Type B pancreatic cell (in vitro differentiated cells): Measurements from ENCODE around the gene SOX12. TPM values are rescaled to one million over a fixed set of nuclear protein-coding genes. Genes with fewer than 3 reads are reported as not detected.

Experiments used
- DNase-seq: peaks from one replicate; pipeline ENCODE4 v3.0.0; 2021; ENCODE audit warnings: mixed read lengths; ENCODE audit not compliant: unreplicated experiment; ENCODE audit errors: extremely low spot score
- H3K27ac Mint-ChIP-seq: 2 replicates; pipeline ENCODE4 v1.8.0; 2021; ENCODE audit warnings: mild to moderate bottlenecking, mixed read lengths
- H3K27me3 Mint-ChIP-seq: 2 replicates; pipeline ENCODE4 v1.8.0; 2021; ENCODE audit warnings: mixed read lengths
- H3K36me3 Mint-ChIP-seq: 2 replicates; pipeline ENCODE4 v1.8.0; 2021; ENCODE audit warnings: mixed read lengths
- H3K4me1 Mint-ChIP-seq: one replicate; pipeline ENCODE4 v1.8.0; 2021; ENCODE audit warnings: mixed read lengths; ENCODE audit not compliant: unreplicated experiment
- H3K4me3 Mint-ChIP-seq: 2 replicates; pipeline ENCODE4 v1.8.0; 2021; ENCODE audit warnings: mild to moderate bottlenecking, mixed read lengths
- H3K9me3 Mint-ChIP-seq: 2 replicates; pipeline ENCODE4 v1.8.0; 2021; ENCODE audit warnings: mixed read lengths
- total RNA-seq: library from RNA; stranded (reverse); gene quantifications from 2 replicates; pipeline ENCODE4 v1.2.1, GENCODE V29; 2021; ENCODE audit warnings: low replicate concordance
- TF ChIP-seq, protein P1 (sequence below): fragments of 200-600 bp; sonication (generic); conservative IDR thresholded peaks from 2 replicates; pipeline ENCODE4 v1.5.0; 2021; ENCODE audit warnings: antibody characterized with exemption, mild to moderate bottlenecking

Gene SOX12
- total RNA-seq, 1 donor from 2014 or later = 52.7 TPM

DNA sequence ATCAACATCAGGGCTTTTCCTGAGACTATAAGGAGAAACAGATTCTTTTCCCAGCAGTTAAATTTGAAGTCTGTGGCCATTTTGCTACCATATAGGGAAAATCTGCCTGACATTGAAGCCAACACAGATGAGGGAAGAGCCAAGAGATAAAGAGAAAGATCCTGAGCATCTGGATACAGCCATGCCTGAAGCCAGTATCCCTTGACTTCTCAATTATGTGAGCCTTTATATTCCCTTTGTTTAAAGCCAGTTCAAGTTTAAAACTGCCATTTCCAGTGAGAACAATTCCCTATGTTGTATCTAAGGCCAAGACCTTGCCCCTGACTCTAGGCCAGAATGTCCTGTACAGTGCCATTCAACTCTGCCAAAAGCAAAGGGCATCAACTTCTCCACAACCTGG lies 17.8 kb downstream of the SOX12 start:
- Mint-ChIP-seq H3K4me3 (no peak overlapping the region), H3K36me3 (peaks cover 8% of the 10 kb centered on the region), H3K27me3 (no peaks in the 10 kb centered on the region), H3K27ac (no peak overlapping the region), H3K9me3 (no peaks in the 10 kb centered on the region), H3K4me1 (peaks cover 7% of the 10 kb centered on the region)
- no peak for DNase-seq
- TF ChIP-seq, protein P1, sequence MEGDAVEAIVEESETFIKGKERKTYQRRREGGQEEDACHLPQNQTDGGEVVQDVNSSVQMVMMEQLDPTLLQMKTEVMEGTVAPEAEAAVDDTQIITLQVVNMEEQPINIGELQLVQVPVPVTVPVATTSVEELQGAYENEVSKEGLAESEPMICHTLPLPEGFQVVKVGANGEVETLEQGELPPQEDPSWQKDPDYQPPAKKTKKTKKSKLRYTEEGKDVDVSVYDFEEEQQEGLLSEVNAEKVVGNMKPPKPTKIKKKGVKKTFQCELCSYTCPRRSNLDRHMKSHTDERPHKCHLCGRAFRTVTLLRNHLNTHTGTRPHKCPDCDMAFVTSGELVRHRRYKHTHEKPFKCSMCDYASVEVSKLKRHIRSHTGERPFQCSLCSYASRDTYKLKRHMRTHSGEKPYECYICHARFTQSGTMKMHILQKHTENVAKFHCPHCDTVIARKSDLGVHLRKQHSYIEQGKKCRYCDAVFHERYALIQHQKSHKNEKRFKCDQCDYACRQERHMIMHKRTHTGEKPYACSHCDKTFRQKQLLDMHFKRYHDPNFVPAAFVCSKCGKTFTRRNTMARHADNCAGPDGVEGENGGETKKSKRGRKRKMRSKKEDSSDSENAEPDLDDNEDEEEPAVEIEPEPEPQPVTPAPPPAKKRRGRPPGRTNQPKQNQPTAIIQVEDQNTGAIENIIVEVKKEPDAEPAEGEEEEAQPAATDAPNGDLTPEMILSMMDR = no peak

DNA sequence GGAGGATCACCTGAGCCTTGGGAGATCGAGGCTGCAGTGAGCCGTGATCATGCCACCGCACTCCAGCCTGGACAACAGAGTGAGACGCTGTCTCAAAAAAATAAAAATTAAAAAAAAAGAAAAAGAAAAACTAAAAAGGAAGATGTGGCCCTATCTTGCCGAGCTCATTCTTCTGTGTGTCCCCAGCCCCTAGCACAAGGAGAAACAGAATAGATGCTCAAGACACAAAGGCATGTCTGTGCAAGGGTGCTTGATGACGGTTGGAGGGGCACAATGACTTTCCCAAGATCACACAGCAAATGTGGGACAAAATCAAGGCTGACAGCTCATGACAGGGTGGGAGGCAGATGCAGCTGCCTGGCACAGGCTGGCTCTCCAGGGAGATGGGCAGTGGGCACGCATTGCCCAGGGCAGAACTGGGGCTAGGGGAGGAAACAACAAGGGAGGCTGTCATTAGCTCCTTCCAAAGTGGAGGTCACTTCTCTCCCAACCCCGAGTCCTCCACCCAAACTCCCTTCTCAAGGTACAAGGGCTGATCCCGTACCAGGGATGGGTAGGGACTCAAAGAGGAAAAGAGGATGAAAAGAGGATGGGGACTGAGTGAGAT lies 20.8 kb downstream of the SOX12 start:
- DNase-seq = no peak
- Mint-ChIP-seq H3K27me3 (no peaks in the 10 kb centered on the region), H3K4me3 (peak overlapping the region; percentile 96), H3K36me3 (peaks cover 17% of the 10 kb centered on the region), H3K9me3 (no peaks in the 10 kb centered on the region), H3K27ac (peak overlapping the region; percentile 93), H3K4me1 (peaks cover 16% of the 10 kb centered on the region)
- TF ChIP-seq, protein P1 = no peak

DNA sequence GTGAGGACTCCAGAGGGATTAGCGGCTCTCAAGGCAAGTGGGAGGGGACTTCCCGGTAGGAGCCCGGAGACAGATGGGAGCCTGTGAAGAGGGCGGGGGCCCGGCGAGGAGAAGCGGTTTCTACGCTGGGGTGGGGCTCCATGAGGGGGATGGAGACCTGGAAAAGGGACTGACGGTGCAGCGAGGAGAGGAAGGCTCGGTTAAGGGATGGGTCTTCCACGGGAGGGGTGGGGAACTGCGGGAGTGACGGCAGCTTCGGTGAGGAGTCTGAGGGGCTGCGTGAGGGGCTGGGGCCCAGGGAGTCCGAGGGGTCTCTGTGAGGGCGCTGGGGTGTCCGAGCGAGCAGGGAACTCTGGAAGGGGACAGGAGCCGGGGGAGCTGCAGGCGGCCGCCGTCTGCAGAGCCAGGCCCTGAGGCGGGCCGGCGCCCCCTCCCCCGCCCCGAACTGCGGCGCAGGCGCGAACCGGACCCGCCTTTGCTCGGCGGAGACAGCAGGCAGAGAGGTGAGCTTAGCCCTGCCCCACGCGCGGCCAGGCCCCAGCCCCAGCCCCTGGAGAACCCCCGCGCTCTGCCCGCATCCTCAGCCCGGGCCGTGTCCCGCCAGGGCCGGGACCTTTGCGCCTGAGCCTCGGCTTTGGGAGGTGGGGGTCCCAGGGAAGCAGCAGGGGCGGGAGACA lies 21.4 kb downstream of the SOX12 start, which contains the start of gene NRSN2:
NRSN2 (plus strand) TSS at position 472 of the 677 bp plus-strand sequence. CDS start 2,533 bp downstream, outside the sequence.
- Mint-ChIP-seq H3K4me3 (peak within 1 kb of the TSS; percentile 96), H3K27me3 (no peaks in the 10 kb centered on the region), H3K27ac (peak within 1 kb of the TSS; percentile 96), H3K9me3 (no peaks in the 10 kb centered on the region), H3K4me1 (peaks cover 16% of the 10 kb centered on the region), H3K36me3 (peaks cover 14% of the 10 kb centered on the region)
- TF ChIP-seq, protein P1 = no peak
- no peak for DNase-seq

DNA sequence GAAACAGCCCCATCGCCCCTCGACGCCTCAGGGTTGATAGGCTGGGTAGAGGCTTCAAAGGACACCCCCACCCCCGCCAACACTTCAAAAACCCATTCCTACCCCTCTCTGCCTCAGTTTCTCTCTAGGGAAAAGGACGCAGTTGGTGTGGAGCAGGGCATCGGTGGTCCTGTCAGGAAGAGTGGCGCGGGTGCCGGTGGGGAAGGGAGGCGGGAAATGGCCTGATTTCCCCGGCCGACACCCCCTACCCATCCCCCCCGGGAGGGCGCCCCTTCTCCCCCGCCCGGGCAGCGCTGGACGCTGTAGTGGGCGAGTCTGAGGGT lies 21.9 kb downstream of the SOX12 start:
- peaks cover 13% of the 10 kb centered on the region for H3K36me3 Mint-ChIP-seq
- peak overlapping the region; percentile 96 for H3K27ac Mint-ChIP-seq
- H3K27me3 Mint-ChIP-seq = no peaks in the 10 kb centered on the region
- TF ChIP-seq, protein P1 = no peak
- H3K4me1 Mint-ChIP-seq = peaks cover 16% of the 10 kb centered on the region
- H3K9me3 Mint-ChIP-seq = no peaks in the 10 kb centered on the region
- no peak for DNase-seq
- H3K4me3 Mint-ChIP-seq = peak overlapping the region; percentile 96

DNA sequence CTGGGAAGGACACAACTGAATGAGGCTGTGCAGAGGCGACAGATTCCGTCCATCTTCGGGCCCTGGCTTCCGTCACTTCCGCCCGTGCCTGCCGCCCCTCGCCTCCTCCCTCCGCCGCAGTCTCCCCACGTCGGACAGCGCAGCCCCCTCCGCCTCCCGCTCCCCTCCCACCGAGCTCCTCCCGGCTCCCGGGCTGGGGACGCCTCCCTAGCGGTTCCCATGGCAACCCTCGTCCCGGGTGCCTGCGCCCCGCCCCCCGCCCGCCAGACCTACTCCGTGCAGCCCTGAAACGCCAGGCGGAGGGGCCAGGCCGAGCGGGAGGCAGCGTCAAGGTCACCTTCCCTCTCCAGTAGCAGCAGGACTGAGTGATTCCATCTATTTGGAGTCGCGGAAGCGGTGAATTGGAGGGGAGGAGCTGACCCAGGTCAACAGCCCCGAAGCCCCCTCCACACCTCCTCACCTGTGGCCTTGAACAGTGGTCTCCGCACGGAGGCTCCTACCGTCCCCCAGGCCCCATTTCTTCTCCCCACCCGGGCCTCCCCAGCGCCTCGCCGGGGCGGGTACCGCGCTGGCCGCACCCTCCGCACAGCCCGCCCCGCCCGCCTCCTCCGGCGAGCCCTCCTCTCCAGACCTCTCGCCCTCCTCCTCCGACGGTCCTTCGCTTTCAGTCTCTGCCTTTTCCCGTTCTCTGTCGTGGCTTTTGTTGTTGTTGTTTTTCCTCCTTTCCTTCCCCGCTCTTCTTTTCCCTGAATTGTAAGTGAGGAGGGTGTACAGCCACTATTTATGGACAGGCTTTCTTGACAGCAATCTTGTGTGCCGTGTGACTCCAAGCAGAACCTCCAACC lies 22.5 kb downstream of the SOX12 start:
- H3K27me3 Mint-ChIP-seq = no peaks in the 10 kb centered on the region
- H3K36me3 Mint-ChIP-seq = peaks cover 13% of the 10 kb centered on the region
- H3K4me3 Mint-ChIP-seq = peak overlapping the region; percentile 96
- H3K4me1 Mint-ChIP-seq = peaks cover 16% of the 10 kb centered on the region
- H3K27ac Mint-ChIP-seq = peak overlapping the region; percentile 96
- DNase-seq = peak; percentile 97
- TF ChIP-seq, protein P1 = no peak
- H3K9me3 Mint-ChIP-seq = no peaks in the 10 kb centered on the region
